Small intestine (tissue), 7 donors: Measurements from ENCODE around the gene ENOX1. TPM values are rescaled to one million over a fixed set of nuclear protein-coding genes. Genes with fewer than 3 reads are reported as not detected.
"Not testable (repeated sequence)": the region's sequence is repeated elsewhere in the genome, so short reads cannot be mapped to it uniquely, and the experiment has no call there.

Source experiments
- DNase-seq, 2 donors: peaks; one replicate each; pipeline versions ENCODE4 v3.0.0 to v3.0.0-alpha.2; 2013
- FAIRE-seq: peaks from 2 replicates; lab custom pipeline; 2012; peaks lifted over from hg19 to GRCh38; lab: Jason Lieb, UNC
- H3K27ac ChIP-seq, 3 donors: one replicate each; pipeline ENCODE4 v1.5.1; 2013; ENCODE audit warnings: low read length in 2 of 3, mild to moderate bottlenecking in 2 of 3, control low read depth in 1 of 3, inconsistent platforms in 1 of 3, low read depth in 1 of 3, moderate library complexity in 1 of 3
- H3K27me3 ChIP-seq, 3 donors: one replicate each; pipeline ENCODE4 v1.6.1; 2013; ENCODE audit warnings: low read length in 3 of 3, inconsistent platforms in 1 of 3; ENCODE audit not compliant: control insufficient read depth in 3 of 3, insufficient read depth in 3 of 3
- H3K36me3 ChIP-seq, 3 donors: one replicate each; pipeline ENCODE4 v1.6.1; 2013; ENCODE audit warnings: low read length in 3 of 3, inconsistent platforms in 1 of 3, low read depth in 1 of 3, mild to moderate bottlenecking in 1 of 3, moderate library complexity in 1 of 3; ENCODE audit not compliant: control insufficient read depth in 3 of 3, insufficient read depth in 2 of 3
- H3K4me1 ChIP-seq, 3 donors: one replicate each; pipeline ENCODE4 v1.6.1; 2013; ENCODE audit warnings: low read length in 2 of 3, inconsistent platforms in 1 of 3, low read depth in 1 of 3, mild to moderate bottlenecking in 1 of 3, moderate library complexity in 1 of 3; ENCODE audit not compliant: control insufficient read depth in 3 of 3, insufficient read depth in 2 of 3
- H3K4me3 ChIP-seq, 3 donors: one replicate each; pipeline ENCODE4 v1.5.1; 2013; ENCODE audit warnings: low read length in 3 of 3, control low read depth in 1 of 3, inconsistent platforms in 1 of 3, low read depth in 1 of 3, mild to moderate bottlenecking in 1 of 3, moderate library complexity in 1 of 3
- H3K9me3 ChIP-seq, 2 donors: one replicate each; pipeline ENCODE4 v1.6.1; 2013; ENCODE audit warnings: low read depth in 1 of 2, low read length in 1 of 2; ENCODE audit not compliant: control insufficient read depth in 2 of 2, insufficient read depth in 1 of 2
- WGBS, 3 donors: extraction: QIAGEN DNeasy Blood & Tissue Kit; methylation state at CpG; one replicate each; pipeline ENCODE4 v1.1.7; 2013; 5-methylcytosine and 5-hydroxymethylcytosine counted together
- polyA plus RNA-seq, 4 donors: library from polyadenylated mRNA; stranded (reverse) in 3 of 4; unstranded in 1 of 4; fragments of 200-250 nt in 3 of 4; fragments of 120-200 nt in 1 of 4; gene quantifications; one replicate each; pipeline versions ENCODE4 v1.2.1 to v1.2.3, GENCODE V29; 2013
- donor health status: healthy with polysubstance abuse.
- donor health status: control.
- donor health status: control.
- donor health status: Bipolar disorder and iron deficiency.
- donor health status: healthy.

Gene ENOX1
- polyA plus RNA-seq, 4 donors: 0.27 to 0.87 (median 0.72) TPM; not detected in 1

- no peaks in the 10 kb centered on the region for H3K36me3 ChIP-seq
- no peak for FAIRE-seq
- 91 to 97% (median 93%) methylated on average over 17 of the region's 17 CpGs for WGBS, 3 donors
- H3K4me3 ChIP-seq: no peak overlapping the region
- no peaks in the 10 kb centered on the region for H3K27me3 ChIP-seq
- no peaks in the 10 kb centered on the region for H3K4me1 ChIP-seq
- no peaks in the 10 kb centered on the region for H3K9me3 ChIP-seq
- no peak for DNase-seq
- no peak overlapping the region for H3K27ac ChIP-seq
Measured at GRCh38 chr13:43355774-43356173, 431.0 kb downstream of the ENOX1 start.

DNA sequence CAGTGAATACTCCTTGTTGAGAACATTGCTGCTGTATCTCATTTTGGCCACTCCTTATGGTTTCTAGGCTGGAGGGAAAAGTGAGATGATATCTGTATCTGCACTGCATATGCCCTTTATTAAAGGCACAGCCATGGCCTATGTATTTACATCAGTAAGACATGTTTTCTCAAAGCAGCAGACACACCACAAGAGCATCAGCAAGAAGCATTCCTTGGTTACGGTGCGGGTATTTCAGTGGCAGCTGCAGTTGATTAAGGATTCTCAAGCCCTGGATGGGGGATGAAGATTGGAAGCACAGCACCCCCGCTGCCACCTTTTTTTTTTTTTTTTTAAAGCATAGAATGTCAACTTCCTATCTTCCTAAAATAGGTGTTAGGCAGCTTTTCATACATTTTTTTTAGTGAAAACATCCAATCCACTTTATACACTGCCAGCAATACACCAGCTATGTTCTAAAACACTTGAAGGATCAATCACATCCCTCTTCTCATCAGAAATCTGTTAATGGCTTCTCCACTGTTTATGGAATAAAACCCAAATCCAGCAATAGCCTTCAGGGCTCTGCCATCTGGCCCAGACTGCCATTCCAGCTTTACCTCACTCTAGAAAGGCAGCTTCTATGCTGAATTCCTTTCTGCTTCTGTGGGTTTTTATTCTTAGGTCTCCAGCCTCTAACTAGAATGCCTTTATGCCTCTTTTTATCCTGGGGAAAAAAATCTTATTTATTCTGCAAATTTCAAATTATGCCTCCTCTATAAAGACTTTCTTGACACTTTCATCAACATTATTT is 432.4 kb downstream of the ENOX1 start:
- H3K36me3 ChIP-seq: no peaks in the 10 kb centered on the region
- DNase-seq (no peak), FAIRE-seq (no peak)
- WGBS, 3 donors: 92 to 96% (median 92%) methylated on average over 3 of the region's 3 CpGs
- no peak overlapping the region for H3K4me3 ChIP-seq
- H3K9me3 ChIP-seq: no peaks in the 10 kb centered on the region
- H3K27me3 ChIP-seq: no peaks in the 10 kb centered on the region
- no peaks in the 10 kb centered on the region for H3K4me1 ChIP-seq
- no peak overlapping the region for H3K27ac ChIP-seq

- Histone ChIP-seq H3K27ac (no peak overlapping the region), H3K36me3 (no peaks in the 10 kb centered on the region), H3K9me3 (no peaks in the 10 kb centered on the region), H3K4me3 (no peak overlapping the region), H3K4me1 (no peaks in the 10 kb centered on the region), H3K27me3 (no peaks in the 10 kb centered on the region)
- no peak for DNase-seq
- 94 to 97% (median 96%) methylated on average over 4 of the region's 4 CpGs for WGBS, 3 donors
- no peak for FAIRE-seq
Measured at GRCh38 chr13:43353631-43354030, 433.1 kb downstream of the ENOX1 start.

DNA sequence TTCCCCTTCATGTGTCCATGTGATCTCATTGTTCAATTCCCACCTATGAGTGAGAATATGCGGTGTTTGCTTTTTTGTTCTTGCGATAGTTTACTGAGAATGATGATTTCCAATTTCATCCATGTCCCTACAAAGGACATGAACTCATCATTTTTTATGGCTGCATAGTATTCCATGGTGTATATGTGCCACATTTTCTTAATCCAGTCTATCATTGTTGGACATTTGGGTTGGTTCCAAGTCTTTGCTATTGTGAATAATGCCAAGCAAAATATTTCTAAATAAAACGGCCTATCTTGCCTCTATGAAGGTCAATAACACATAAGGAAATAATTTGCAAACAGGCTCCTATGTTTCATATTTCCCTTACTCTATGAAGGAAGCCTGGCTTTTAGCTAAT is 435.2 kb downstream of the ENOX1 start:
- not testable (repeated sequence) for H3K4me1 ChIP-seq, H3K9me3 ChIP-seq, FAIRE-seq, H3K27ac ChIP-seq, H3K27me3 ChIP-seq, H3K36me3 ChIP-seq, H3K4me3 ChIP-seq, DNase-seq
- WGBS, 3 donors: 75 to 92% (median 86%) methylated on average over 3 of the region's 3 CpGs

DNA sequence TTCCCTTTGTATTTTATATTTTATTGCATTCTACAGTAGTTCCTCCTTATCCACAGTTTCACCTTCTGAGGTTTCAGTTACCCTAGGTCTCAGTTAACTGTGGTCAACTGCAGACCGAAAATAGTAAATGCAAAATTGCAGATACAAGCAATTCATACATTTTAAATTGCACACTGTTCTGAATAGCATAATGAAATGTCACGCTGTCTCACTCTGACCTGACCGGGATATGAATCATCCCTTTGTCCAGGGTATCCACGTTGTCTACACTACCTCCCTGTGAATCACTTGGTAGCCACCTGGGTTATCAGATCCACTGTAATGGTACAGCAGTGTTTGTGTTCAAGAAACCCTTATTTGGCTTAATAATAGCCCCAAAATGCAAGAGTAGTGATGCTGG is 438.4 kb downstream of the ENOX1 start:
- DNase-seq: no peak
- Histone ChIP-seq H3K9me3 (no peaks in the 10 kb centered on the region), H3K27ac (no peak overlapping the region), H3K27me3 (no peaks in the 10 kb centered on the region), H3K36me3 (no peaks in the 10 kb centered on the region), H3K4me3 (no peak overlapping the region), H3K4me1 (no peaks in the 10 kb centered on the region)
- 69 to 72% (median 70%) methylated on average over 4 of the region's 4 CpGs for WGBS, 3 donors
- FAIRE-seq: no peak

DNA sequence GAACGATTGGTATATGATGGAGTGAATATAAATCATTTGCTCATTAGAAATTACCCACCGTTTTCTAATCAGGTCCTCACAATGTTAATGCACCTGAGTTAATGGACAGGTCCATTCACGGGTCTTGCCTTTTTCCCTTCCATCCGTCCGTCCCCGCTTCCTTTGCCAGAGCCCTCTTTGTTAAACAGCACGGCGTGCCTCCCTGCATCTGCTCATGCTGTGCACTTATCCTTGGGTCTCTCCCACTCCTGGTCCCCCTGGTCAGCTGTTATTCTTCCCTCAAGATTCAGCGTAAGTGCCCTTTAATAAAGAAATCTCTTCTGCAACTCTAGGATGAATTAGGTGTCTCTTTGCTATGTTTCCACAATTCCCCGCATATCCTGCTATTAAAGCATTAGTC is 438.9 kb downstream of the ENOX1 start:
- DNase-seq (no peak), FAIRE-seq (no peak)
- 85 to 92% (median 91%) methylated on average over 10 of the region's 10 CpGs for WGBS, 3 donors

DNA sequence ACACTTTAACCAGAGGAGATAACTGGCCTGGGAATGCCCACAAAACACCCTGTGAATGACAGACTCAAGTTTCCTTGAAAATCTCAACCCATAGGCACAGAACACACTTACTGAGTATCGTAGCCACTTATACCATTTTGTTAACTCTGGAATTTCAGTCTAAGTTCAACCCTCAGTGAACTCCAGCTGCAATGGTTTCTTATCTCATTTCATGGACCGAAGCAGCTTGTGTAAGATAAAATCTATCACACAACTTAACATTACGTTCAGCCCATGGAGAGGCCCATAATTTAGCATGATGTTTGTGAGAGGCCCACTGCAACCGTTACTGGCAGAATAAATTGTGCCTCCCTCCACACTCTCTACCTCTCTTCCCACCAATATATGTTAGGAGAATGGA is 440.3 kb downstream of the ENOX1 start:
- H3K27me3 ChIP-seq: no peaks in the 10 kb centered on the region
- DNase-seq: peak in 1 of 2 donors; percentile 1
- H3K4me3 ChIP-seq: no peak overlapping the region
- H3K36me3 ChIP-seq: no peaks in the 10 kb centered on the region
- H3K27ac ChIP-seq: no peak overlapping the region
- H3K4me1 ChIP-seq: no peaks in the 10 kb centered on the region
- no peak for FAIRE-seq
- WGBS, 3 donors: 19 to 59% (median 36%) methylated on average over 4 of the region's 4 CpGs
- no peaks in the 10 kb centered on the region for H3K9me3 ChIP-seq

More for the DNA sequence above, 438.9 kb downstream of the ENOX1 start:
- Histone ChIP-seq H3K36me3 (no peaks in the 10 kb centered on the region), H3K4me1 (no peaks in the 10 kb centered on the region), H3K9me3 (no peaks in the 10 kb centered on the region), H3K27me3 (no peaks in the 10 kb centered on the region), H3K4me3 (no peak overlapping the region), H3K27ac (no peak overlapping the region)

DNA sequence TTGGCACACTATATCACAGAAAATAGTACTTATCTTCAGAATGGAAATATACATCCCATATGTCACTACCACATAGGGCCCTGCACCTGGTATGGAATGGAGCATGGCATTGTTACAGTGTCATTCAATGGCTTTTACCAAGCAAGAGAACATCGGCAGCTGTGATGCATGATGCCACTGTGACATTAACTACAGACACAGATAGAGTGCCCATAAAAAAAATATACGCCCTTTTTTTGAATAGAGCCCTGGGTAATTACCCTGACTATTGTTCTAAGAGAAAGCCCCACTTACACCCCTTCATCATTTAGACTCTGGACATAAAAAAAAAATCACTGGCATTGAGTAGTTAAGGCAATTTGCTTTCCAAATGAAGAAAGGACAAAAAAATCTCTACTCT is 443.1 kb downstream of the ENOX1 start:
- DNase-seq (no peak), FAIRE-seq (no peak)
- Histone ChIP-seq H3K27ac (no peak overlapping the region), H3K36me3 (no peaks in the 10 kb centered on the region), H3K27me3 (no peaks in the 10 kb centered on the region), H3K4me3 (no peak overlapping the region), H3K4me1 (no peaks in the 10 kb centered on the region), H3K9me3 (no peaks in the 10 kb centered on the region)
- WGBS, 3 donors: 91 to 94% (median 93%) methylated on average over 2 of the region's 2 CpGs
